ENCODE results near the gene TLK1.

TLK1 gene

GRCh38 chr2:170950221-170950761 is 210.4 kb downstream of the TLK1 start:
- no peak for DNase-seq

GRCh38 chr2:170949415-170949814 is 211.3 kb downstream of the TLK1 start:
- DNase-seq = no peak

- no peak for DNase-seq
These were observed 216.1 kb downstream of the TLK1 start for GRCh38 chr2:170944545-170944944.

GRCh38 chr2:170943596-170943995 is 217.1 kb downstream of the TLK1 start:
- no peak for DNase-seq

- DNase-seq = no peak
These were observed 217.7 kb downstream of the TLK1 start for GRCh38 chr2:170943041-170943440.

- DNase-seq = no peak
These were observed 218.1 kb downstream of the TLK1 start for GRCh38 chr2:170942615-170943014.
